ENCODE measurements around the gene MDN1.

Gene MDN1

DNA sequence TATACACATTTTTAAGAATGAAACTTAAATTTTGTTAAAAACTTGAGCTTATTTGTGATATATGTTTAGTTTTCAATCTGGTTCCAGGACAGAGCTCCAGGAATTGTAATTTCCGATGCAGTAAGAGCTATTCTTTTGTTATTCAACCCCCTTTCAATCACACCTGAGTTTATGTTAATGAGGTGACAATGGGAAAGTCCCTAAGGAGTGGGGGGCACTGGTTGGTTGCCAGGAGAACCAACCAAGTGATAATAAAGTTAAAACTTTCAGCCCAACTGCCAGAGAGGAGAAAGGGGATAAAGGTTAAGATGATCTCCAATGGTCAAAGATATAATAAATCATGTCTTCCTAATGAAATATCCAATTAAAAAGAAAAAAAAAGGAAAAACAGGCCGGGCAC lies 19.8 kb downstream of the MDN1 start:
- Histone ChIP-seq H3K9me2 (replicated peaks; ENCODE audit: insufficient read depth, low read length) (no peaks in the 10 kb centered on the region), H2AFZ (ENCODE audit: low read length) (no peak overlapping the region), H3K9ac (ENCODE audit: low read length) (no peak overlapping the region), H3F3A (ENCODE audit: insufficient read depth, low read length) (no peaks in the 10 kb centered on the region), H3K4me2 (ENCODE audit: low read depth, low read length) (no peak overlapping the region), H3K27me3 (replicated peaks; ENCODE audit: insufficient read depth, low read length) (no peaks in the 10 kb centered on the region), H4K20me1 (ENCODE audit: insufficient read depth, low read length) (no peaks in the 10 kb centered on the region), H3K36me3 (replicated peaks; ENCODE audit: insufficient read depth, low read length) (no peaks in the 10 kb centered on the region; the same call in 1 of the 2 replicates), H3K9me3 (replicated peaks; ENCODE audit: insufficient read depth, low read length) (no peaks in the 10 kb centered on the region), H3K27ac (ENCODE audit: low read length) (no peak overlapping the region), H3K4me3 (ENCODE audit: low read length) (no peak overlapping the region), H3K4me1 (ENCODE audit: low read length) (peaks cover 5% of the 10 kb centered on the region), H3K79me2 (ENCODE audit: low read length) (peaks cover 66% of the 10 kb centered on the region)
- no peak for TF ChIP-seq EZH2phosphoT487 (IDR thresholded peaks at IDR 0.05; ENCODE audit: low read length)
- TF ChIP-seq EZH2 (optimal IDR thresholded peaks at IDR 0.05; ENCODE audit: low read depth, low read length) = no peak
- TF ChIP-seq, protein P1, sequence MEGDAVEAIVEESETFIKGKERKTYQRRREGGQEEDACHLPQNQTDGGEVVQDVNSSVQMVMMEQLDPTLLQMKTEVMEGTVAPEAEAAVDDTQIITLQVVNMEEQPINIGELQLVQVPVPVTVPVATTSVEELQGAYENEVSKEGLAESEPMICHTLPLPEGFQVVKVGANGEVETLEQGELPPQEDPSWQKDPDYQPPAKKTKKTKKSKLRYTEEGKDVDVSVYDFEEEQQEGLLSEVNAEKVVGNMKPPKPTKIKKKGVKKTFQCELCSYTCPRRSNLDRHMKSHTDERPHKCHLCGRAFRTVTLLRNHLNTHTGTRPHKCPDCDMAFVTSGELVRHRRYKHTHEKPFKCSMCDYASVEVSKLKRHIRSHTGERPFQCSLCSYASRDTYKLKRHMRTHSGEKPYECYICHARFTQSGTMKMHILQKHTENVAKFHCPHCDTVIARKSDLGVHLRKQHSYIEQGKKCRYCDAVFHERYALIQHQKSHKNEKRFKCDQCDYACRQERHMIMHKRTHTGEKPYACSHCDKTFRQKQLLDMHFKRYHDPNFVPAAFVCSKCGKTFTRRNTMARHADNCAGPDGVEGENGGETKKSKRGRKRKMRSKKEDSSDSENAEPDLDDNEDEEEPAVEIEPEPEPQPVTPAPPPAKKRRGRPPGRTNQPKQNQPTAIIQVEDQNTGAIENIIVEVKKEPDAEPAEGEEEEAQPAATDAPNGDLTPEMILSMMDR (IDR thresholded peaks at IDR 0.05; ENCODE audit: low read length) = no peak
- no peak for DNase-seq

DNA sequence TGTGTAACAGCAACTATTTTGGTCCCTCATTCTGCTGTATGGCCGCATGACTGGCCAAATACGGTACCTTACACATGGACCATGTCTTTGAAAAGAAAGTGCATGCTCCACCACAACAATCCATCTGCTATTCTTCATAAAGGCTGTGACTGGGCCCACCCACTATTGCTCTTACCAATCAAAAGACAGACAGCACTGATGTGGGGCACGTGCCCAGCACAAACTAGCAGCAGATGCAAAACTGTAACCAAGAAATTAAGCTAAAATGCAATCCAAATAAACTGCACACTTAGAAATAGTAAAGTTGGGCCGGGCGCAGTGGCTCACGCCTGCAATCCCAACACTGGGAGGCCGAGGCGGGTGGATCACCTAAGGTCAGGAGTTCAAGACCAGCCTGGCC lies 20.5 kb downstream of the MDN1 start:
- Histone ChIP-seq H3K4me2 (ENCODE audit: low read depth, low read length) (no peak overlapping the region), H3K79me2 (ENCODE audit: low read length) (peaks cover 62% of the 10 kb centered on the region), H3K27me3 (replicated peaks; ENCODE audit: insufficient read depth, low read length) (no peaks in the 10 kb centered on the region), H3K27ac (ENCODE audit: low read length) (no peak overlapping the region), H3K9me3 (replicated peaks; ENCODE audit: insufficient read depth, low read length) (no peaks in the 10 kb centered on the region), H3F3A (ENCODE audit: insufficient read depth, low read length) (no peaks in the 10 kb centered on the region), H3K9ac (ENCODE audit: low read length) (no peak overlapping the region), H3K36me3 (replicated peaks; ENCODE audit: insufficient read depth, low read length) (no peaks in the 10 kb centered on the region; the same call in 1 of the 2 replicates), H3K4me3 (ENCODE audit: low read length) (no peak overlapping the region), H3K4me1 (ENCODE audit: low read length) (peaks cover 12% of the 10 kb centered on the region), H4K20me1 (ENCODE audit: insufficient read depth, low read length) (no peaks in the 10 kb centered on the region), H3K9me2 (replicated peaks; ENCODE audit: insufficient read depth, low read length) (no peaks in the 10 kb centered on the region), H2AFZ (ENCODE audit: low read length) (no peak overlapping the region)
- no peak for DNase-seq
- no peak for TF ChIP-seq EZH2 (optimal IDR thresholded peaks at IDR 0.05; ENCODE audit: low read depth, low read length)
- TF ChIP-seq, protein P1 (IDR thresholded peaks at IDR 0.05; ENCODE audit: low read length) = no peak

GRCh38 chr6:89797317-89797716 lies 22.3 kb downstream of the MDN1 start:
- Histone ChIP-seq H3K4me2 (ENCODE audit: low read depth, low read length) (no peak overlapping the region), H4K20me1 (ENCODE audit: insufficient read depth, low read length) (no peaks in the 10 kb centered on the region), H3K4me1 (ENCODE audit: low read length) (peaks cover 20% of the 10 kb centered on the region), H3F3A (ENCODE audit: insufficient read depth, low read length) (no peaks in the 10 kb centered on the region), H3K27me3 (replicated peaks; ENCODE audit: insufficient read depth, low read length) (no peaks in the 10 kb centered on the region), H3K9ac (ENCODE audit: low read length) (no peak overlapping the region), H3K79me2 (ENCODE audit: low read length) (peaks cover 63% of the 10 kb centered on the region), H3K9me2 (replicated peaks; ENCODE audit: insufficient read depth, low read length) (no peaks in the 10 kb centered on the region), H3K36me3 (replicated peaks; ENCODE audit: insufficient read depth, low read length) (peaks cover 6% of the 10 kb centered on the region), H3K9me3 (replicated peaks; ENCODE audit: insufficient read depth, low read length) (no peaks in the 10 kb centered on the region), H2AFZ (ENCODE audit: low read length) (no peak overlapping the region), H3K27ac (ENCODE audit: low read length) (no peak overlapping the region), H3K4me3 (ENCODE audit: low read length) (no peak overlapping the region)
- DNase-seq = no peak
- TF ChIP-seq EZH2phosphoT487 (IDR thresholded peaks at IDR 0.05; ENCODE audit: low read length) (no peak), EZH2 (optimal IDR thresholded peaks at IDR 0.05; ENCODE audit: low read depth, low read length) (no peak)
- TF ChIP-seq, protein P1 (IDR thresholded peaks at IDR 0.05; ENCODE audit: low read length) = no peak
